HepG2 (cell line): Measurements from ENCODE around the gene EIF2S2. TPM values are rescaled to one million over a fixed set of nuclear protein-coding genes. Genes with fewer than 3 reads are reported as not detected.

Experiments used
- ATAC-seq: fragments of 200-7000 bp; cut with Tn5 transposase; 3 replicates; pipeline ENCODE4 v1.9.1; 2020; ENCODE audit warnings: mild to moderate bottlenecking, moderate library complexity
- BruUV-seq: library from RNA; stranded (reverse); fragments of 400-500 nt; replicated peaks from 2 replicates; lab custom pipeline; 2021; lab: Mats Ljungman, UMichigan
- CTCF ChIA-PET: fragments of 300-600 bp; formaldehyde crosslinking; extraction: SDS; loops from one replicate; lab custom pipeline; 2021; ENCODE audit warnings: low total read pairs, inconsistent platforms, low intra/inter-chr PET ratio; lab: Yijun Ruan, JAX
- POLR2A ChIA-PET: fragments of 350-600 bp; sonication (Branson Sonifier 250); formaldehyde crosslinking; loops from one replicate; lab custom pipeline; 2020; ENCODE audit warnings: antibody characterized with exemption, inconsistent platforms; lab: Yijun Ruan, JAX
- DNase-seq: peaks from one replicate; pipeline ENCODE4 v3.0.0-alpha.2; 2015; ENCODE audit warnings: low spot score
- FAIRE-seq: peaks from 3 replicates; lab custom pipeline; 2011; peaks lifted over from hg19 to GRCh38; lab: Jason Lieb, UNC
- H2AFZ ChIP-seq: one replicate; pipeline ENCODE4 v1.6.1; 2011; ENCODE audit warnings: low read length, inconsistent platforms
- H3K27ac ChIP-seq: fragments of 300-600 bp; 3 replicates; pipeline ENCODE4 v1.8.0; 2011; ENCODE audit warnings: mixed run types, mild to moderate bottlenecking, mixed read lengths, low read length, inconsistent platforms; ENCODE audit not compliant: insufficient read depth; ENCODE audit errors: extremely low read length
- H3K27me3 ChIP-seq, 2 experiments: fragments of 200-600 bp in 1 of 2; 2 replicates in 1 of 2; 3 replicates in 1 of 2; pipeline versions ENCODE4 v1.6.0 to v1.8.0; 2011; ENCODE audit warnings: low read length in 2 of 2, mild to moderate bottlenecking in 2 of 2, moderate library complexity in 2 of 2, inconsistent platforms in 1 of 2; ENCODE audit not compliant: insufficient read depth in 2 of 2, control insufficient read depth in 1 of 2
- H3K36me3 ChIP-seq, 2 experiments: fragments of 200-600 bp in 1 of 2; replicated peaks in 1 of 2; 2 replicates in 1 of 2; 3 replicates in 1 of 2; pipeline versions ENCODE4 v1.5.1 to v1.8.0; 2011; ENCODE audit warnings: low read length in 2 of 2, inconsistent platforms in 1 of 2; ENCODE audit not compliant: insufficient read depth in 2 of 2, control insufficient read depth in 1 of 2
- H3K4me1 ChIP-seq: 2 replicates; pipeline ENCODE4 v1.5.1; 2012; ENCODE audit warnings: low read length, inconsistent platforms; ENCODE audit not compliant: insufficient read depth
- H3K4me2 ChIP-seq: 2 replicates; pipeline ENCODE4 v1.6.0; 2011; ENCODE audit warnings: low read depth, low read length, inconsistent platforms
- H3K4me3 ChIP-seq, 3 experiments: fragments of 200-600 bp in 1 of 3; sonication (generic), shearing (Covaris generic) in 1 of 3; replicated peaks in 1 of 3; 2 replicates each; pipeline ENCODE4 v1.5.1; 2011 to 2016; ENCODE audit warnings: low read length in 3 of 3, inconsistent platforms in 2 of 3, low read depth in 2 of 3, mild to moderate bottlenecking in 2 of 3, control low read depth in 1 of 3, mixed read lengths in 1 of 3; ENCODE audit not compliant: insufficient read depth in 1 of 3
- H3K79me2 ChIP-seq: one replicate; pipeline ENCODE4 v1.6.1; 2011; ENCODE audit warnings: low read length, inconsistent platforms; ENCODE audit not compliant: insufficient read depth
- H3K9ac ChIP-seq: 2 replicates; pipeline ENCODE4 v1.6.0; 2011; ENCODE audit warnings: mild to moderate bottlenecking, low read depth, low read length, inconsistent platforms; ENCODE audit not compliant: insufficient read depth
- H3K9me3 ChIP-seq: 2 replicates; pipeline ENCODE4 v1.5.1; 2012; ENCODE audit warnings: mild to moderate bottlenecking, low read length
- H4K20me1 ChIP-seq: 2 replicates; pipeline ENCODE4 v1.6.0; 2011; ENCODE audit warnings: inconsistent platforms, mild to moderate bottlenecking, low read length, moderate library complexity; ENCODE audit not compliant: insufficient read depth
- AGO2 ChIP-seq: fragments of 200-400 bp; formaldehyde crosslinking; optimal IDR thresholded peaks from 2 replicates; pipeline ENCODE3; 2017; ENCODE audit warnings: mild to moderate bottlenecking, low read depth, low read length, moderate library complexity
- ARHGAP35 ChIP-seq: sonication (generic); formaldehyde crosslinking; IDR thresholded peaks from 2 replicates; pipeline ENCODE4 v1.9.0; 2022; ENCODE audit warnings: mild to moderate bottlenecking, inconsistent platforms, moderate library complexity, missing genetic modification reagents, borderline replicate concordance
- ELF4 ChIP-seq: sonication (generic); formaldehyde crosslinking; IDR thresholded peaks from 2 replicates; pipeline ENCODE4 v1.5.0; 2020; ENCODE audit warnings: missing genetic modification reagents, mild to moderate bottlenecking, moderate library complexity, borderline replicate concordance
- NR2F6 ChIP-seq, 2 experiments: IDR thresholded peaks; 2 replicates each; pipeline ENCODE4 v1.6.1; 2016; ENCODE audit warnings: antibody characterized with exemption in 1 of 2, mild to moderate bottlenecking in 1 of 2
- PAF1 ChIP-seq: IDR thresholded peaks from 2 replicates; pipeline ENCODE4 v1.6.1; 2016; ENCODE audit warnings: missing genetic modification reagents, missing compliant biosample characterization
- RBM22 ChIP-seq: fragments of 200-400 bp; formaldehyde crosslinking; optimal IDR thresholded peaks from 2 replicates; pipeline ENCODE3; 2017; ENCODE audit warnings: mild to moderate bottlenecking, low read length, moderate library complexity
- SOX5 ChIP-seq: IDR thresholded peaks from 2 replicates; pipeline ENCODE4 v1.6.1; 2016; ENCODE audit warnings: borderline replicate concordance
- SP5 ChIP-seq: IDR thresholded peaks from 2 replicates; pipeline ENCODE4 v1.6.1; 2016; ENCODE audit warnings: low read depth, borderline replicate concordance
- TBP ChIP-seq: sonication (generic); formaldehyde crosslinking; IDR thresholded peaks from 2 replicates; pipeline ENCODE4 v1.5.0; 2020; ENCODE audit warnings: missing genetic modification reagents
- ZIK1 ChIP-seq: sonication (generic); formaldehyde crosslinking; IDR thresholded peaks from 2 replicates; pipeline ENCODE4 v1.5.0; 2020; ENCODE audit warnings: mild to moderate bottlenecking, low read depth, missing genetic modification reagents, borderline replicate concordance
- ZNF556 ChIP-seq: sonication (generic); formaldehyde crosslinking; IDR thresholded peaks from 2 replicates; pipeline ENCODE4 v1.4.0; 2020; ENCODE audit warnings: mild to moderate bottlenecking, missing genetic modification reagents, borderline replicate concordance
- ZNF562 ChIP-seq: sonication (generic); formaldehyde crosslinking; IDR thresholded peaks from 2 replicates; pipeline ENCODE4 v1.8.0; 2022; ENCODE audit warnings: missing genetic modification reagents, borderline replicate concordance
- ZNF703 ChIP-seq: sonication (generic); formaldehyde crosslinking; IDR thresholded peaks from 2 replicates; pipeline ENCODE4 v1.5.1; 2020; ENCODE audit warnings: missing genetic modification reagents, mild to moderate bottlenecking, moderate library complexity, borderline replicate concordance
- ZNF878 ChIP-seq: sonication (generic); formaldehyde crosslinking; IDR thresholded peaks from 2 replicates; pipeline ENCODE4 v1.8.1; 2023; ENCODE audit warnings: mild to moderate bottlenecking, missing genetic modification reagents, moderate library complexity
- WGBS: methylation state at CpG from one replicate; pipeline ENCODE4 v1.1.6; 2017; ENCODE audit warnings: low lambda C conversion rate; 5-methylcytosine and 5-hydroxymethylcytosine counted together
- in situ Hi-C: cut with HindIII; loops from 2 replicates; pipeline ENCODE4 v1.10.0; 2017; ENCODE audit warnings: low pct_unique_long_range_greater_than_20kb; ENCODE audit not compliant: extremely low pct_ligation_motif_present
- intact Hi-C: fragments of 100-400 bp; cut with micrococcal nuclease; formaldehyde crosslinking; loops from one replicate; pipeline ENCODE4 v1.10.0; 2022; ENCODE audit not compliant: unreplicated experiment
- polyA plus RNA-seq, 8 experiments: library from polyadenylated mRNA; depleted of rRNA in 3 of 8; stranded (reverse) in 7 of 8; unstranded in 1 of 8; fragments of >200 nt; fragmentation: Illumina TruSeq in 4 of 8; extraction: Trizol in 4 of 8; gene quantifications; 2 replicates each; pipeline versions ENCODE4 v1.2.1 to v1.2.3, GENCODE V29; 2011 to 2016; ENCODE audit warnings: low read depth in 4 of 8, missing spikeins in 1 of 8, mixed read lengths in 1 of 8; ENCODE audit not compliant: insufficient read depth in 1 of 8
- total RNA-seq, 5 experiments: library from RNA; depleted of rRNA; stranded (reverse); fragments of >200 nt; fragmentation: Illumina TruSeq; extraction: Trizol; gene quantifications; 2 replicates each; pipeline ENCODE4 v1.2.3, GENCODE V29; 2016; ENCODE audit warnings: low read depth in 1 of 5
- TF ChIP-seq, protein P1 (sequence below): sonication (generic); formaldehyde crosslinking; IDR thresholded peaks from 2 replicates; pipeline ENCODE4 v1.4.0; 2020; ENCODE audit warnings: mild to moderate bottlenecking, missing genetic modification reagents, borderline replicate concordance
- TF ChIP-seq, protein P2 (sequence below): sonication (generic); formaldehyde crosslinking; IDR thresholded peaks from 2 replicates; pipeline ENCODE4 v1.4.0; 2020; ENCODE audit warnings: mild to moderate bottlenecking, missing genetic modification reagents, borderline replicate concordance
- TF ChIP-seq, protein P3 (sequence below): sonication (generic); formaldehyde crosslinking; IDR thresholded peaks from 2 replicates; pipeline ENCODE4 v1.4.0; 2020; ENCODE audit warnings: missing genetic modification reagents

Gene EIF2S2
- total and polyA plus RNA-seq, 2 of the 13 experiments (the other 11 are each of a cell fraction or from before 2014, with no cell fraction given) = 126 to 213 TPM

GRCh38 chr20:34079818-34080217, 32.2 kb downstream of the EIF2S2 start:
- CTCF ChIA-PET = no interaction called here
- in situ Hi-C loops = no loop called here
- Histone ChIP-seq H3K9ac (no peak overlapping the region), H3K4me3 (no peak overlapping the region), H3K36me3 (peaks cover 66 to 98% of the 10 kb centered on the region in 2 experiments), H3K79me2 (no peaks in the 10 kb centered on the region), H3K4me2 (no peak overlapping the region), H3K4me1 (no peaks in the 10 kb centered on the region), H2AFZ (no peak overlapping the region), H4K20me1 (0 out of 2 replicates have a peak, but pooled peaks cover 2% of the 10 kb centered on the region), H3K27ac (no peak overlapping the region), H3K9me3 (no peaks in the 10 kb centered on the region), H3K27me3 (no peaks in the 10 kb centered on the region)
- ATAC-seq (no peak), DNase-seq (no peak), FAIRE-seq (no peak)
- no TSS peak for BruUV-seq
- POLR2A ChIA-PET = no interaction called here
- WGBS = 98% methylated on average over 6 of the region's 6 CpGs
- intact Hi-C loops = loop anchor here (10.0 kb wide), 1 partner anchor 285 kb away; no protein-coding TSS in a partner anchor
- TF ChIP-seq RBM22 = peak; percentile 35
- TF ChIP-seq ELF4 (CRISPR knock-in tag) = no peak
- no peak for TF ChIP-seq SOX5 (CRISPR knock-in tag)
- peak; percentile 59 for TF ChIP-seq AGO2
- no peak for TF ChIP-seq ZNF556 (CRISPR knock-in tag)
- no peak for TF ChIP-seq ZNF562 (CRISPR knock-in tag)
- TF ChIP-seq, protein P1, sequence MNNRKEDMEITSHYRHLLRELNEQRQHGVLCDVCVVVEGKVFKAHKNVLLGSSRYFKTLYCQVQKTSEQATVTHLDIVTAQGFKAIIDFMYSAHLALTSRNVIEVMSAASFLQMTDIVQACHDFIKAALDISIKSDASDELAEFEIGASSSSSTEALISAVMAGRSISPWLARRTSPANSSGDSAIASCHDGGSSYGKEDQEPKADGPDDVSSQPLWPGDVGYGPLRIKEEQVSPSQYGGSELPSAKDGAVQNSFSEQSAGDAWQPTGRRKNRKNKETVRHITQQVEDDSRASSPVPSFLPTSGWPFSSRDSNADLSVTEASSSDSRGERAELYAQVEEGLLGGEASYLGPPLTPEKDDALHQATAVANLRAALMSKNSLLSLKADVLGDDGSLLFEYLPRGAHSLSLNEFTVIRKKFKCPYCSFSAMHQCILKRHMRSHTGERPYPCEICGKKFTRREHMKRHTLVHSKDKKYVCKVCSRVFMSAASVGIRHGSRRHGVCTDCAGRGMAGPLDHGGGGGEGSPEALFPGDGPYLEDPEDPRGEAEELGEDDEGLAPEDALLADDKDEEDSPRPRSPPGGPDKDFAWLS (CRISPR knock-in tag) = no peak
- TF ChIP-seq ZNF703 (CRISPR knock-in tag) = no peak
- TF ChIP-seq, protein P2, sequence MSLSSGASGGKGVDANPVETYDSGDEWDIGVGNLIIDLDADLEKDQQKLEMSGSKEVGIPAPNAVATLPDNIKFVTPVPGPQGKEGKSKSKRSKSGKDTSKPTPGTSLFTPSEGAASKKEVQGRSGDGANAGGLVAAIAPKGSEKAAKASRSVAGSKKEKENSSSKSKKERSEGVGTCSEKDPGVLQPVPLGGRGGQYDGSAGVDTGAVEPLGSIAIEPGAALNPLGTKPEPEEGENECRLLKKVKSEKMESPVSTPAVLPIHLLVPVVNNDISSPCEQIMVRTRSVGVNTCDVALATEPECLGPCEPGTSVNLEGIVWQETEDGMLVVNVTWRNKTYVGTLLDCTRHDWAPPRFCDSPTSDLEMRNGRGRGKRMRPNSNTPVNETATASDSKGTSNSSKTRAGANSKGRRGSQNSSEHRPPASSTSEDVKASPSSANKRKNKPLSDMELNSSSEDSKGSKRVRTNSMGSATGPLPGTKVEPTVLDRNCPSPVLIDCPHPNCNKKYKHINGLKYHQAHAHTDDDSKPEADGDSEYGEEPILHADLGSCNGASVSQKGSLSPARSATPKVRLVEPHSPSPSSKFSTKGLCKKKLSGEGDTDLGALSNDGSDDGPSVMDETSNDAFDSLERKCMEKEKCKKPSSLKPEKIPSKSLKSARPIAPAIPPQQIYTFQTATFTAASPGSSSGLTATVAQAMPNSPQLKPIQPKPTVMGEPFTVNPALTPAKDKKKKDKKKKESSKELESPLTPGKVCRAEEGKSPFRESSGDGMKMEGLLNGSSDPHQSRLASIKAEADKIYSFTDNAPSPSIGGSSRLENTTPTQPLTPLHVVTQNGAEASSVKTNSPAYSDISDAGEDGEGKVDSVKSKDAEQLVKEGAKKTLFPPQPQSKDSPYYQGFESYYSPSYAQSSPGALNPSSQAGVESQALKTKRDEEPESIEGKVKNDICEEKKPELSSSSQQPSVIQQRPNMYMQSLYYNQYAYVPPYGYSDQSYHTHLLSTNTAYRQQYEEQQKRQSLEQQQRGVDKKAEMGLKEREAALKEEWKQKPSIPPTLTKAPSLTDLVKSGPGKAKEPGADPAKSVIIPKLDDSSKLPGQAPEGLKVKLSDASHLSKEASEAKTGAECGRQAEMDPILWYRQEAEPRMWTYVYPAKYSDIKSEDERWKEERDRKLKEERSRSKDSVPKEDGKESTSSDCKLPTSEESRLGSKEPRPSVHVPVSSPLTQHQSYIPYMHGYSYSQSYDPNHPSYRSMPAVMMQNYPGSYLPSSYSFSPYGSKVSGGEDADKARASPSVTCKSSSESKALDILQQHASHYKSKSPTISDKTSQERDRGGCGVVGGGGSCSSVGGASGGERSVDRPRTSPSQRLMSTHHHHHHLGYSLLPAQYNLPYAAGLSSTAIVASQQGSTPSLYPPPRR (CRISPR knock-in tag) = no peak
- TF ChIP-seq PAF1 (CRISPR knock-in tag) = no peak
- TF ChIP-seq, protein P3, sequence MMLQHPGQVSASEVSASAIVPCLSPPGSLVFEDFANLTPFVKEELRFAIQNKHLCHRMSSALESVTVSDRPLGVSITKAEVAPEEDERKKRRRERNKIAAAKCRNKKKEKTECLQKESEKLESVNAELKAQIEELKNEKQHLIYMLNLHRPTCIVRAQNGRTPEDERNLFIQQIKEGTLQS = no peak
- no peak for TF ChIP-seq NR2F6 (IDR thresholded peaks at IDR 0.05)
- TF ChIP-seq NR2F6 (CRISPR knock-in tag; IDR thresholded peaks at IDR 0.05) = no peak
- no peak for TF ChIP-seq TBP (CRISPR knock-in tag)
- TF ChIP-seq ARHGAP35 = 0 out of 2 replicates have a peak, but pooled peaks have one; percentile 23
- no peak for TF ChIP-seq SP5 (CRISPR knock-in tag)
- TF ChIP-seq ZIK1 = no peak
- no peak for TF ChIP-seq ZNF878 (CRISPR knock-in tag)
